Left cardiac atrium (tissue), 4 donors: Measurements from ENCODE around the gene EXOC5. TPM values are rescaled to one million over a fixed set of nuclear protein-coding genes. Genes with fewer than 3 reads are reported as not detected.

ENCODE experiments used
- ATAC-seq, 2 donors: fragments of 200-7000 bp; cut with Tn5 transposase; one replicate each; pipeline ENCODE4 v1.9.1; 2020; ENCODE audit warnings: mild to moderate bottlenecking in 2 of 2, moderate library complexity in 2 of 2
- DNase-seq: peaks from one replicate; pipeline ENCODE4 v3.0.0-alpha.2; 2020
- intact Hi-C, 2 donors: fragments of 100-400 bp; cut with DNase I; formaldehyde crosslinking; loops; one replicate each; pipeline versions ENCODE4 v1.14.1 to v1.15.1; 2022 to 2023
- long read RNA-seq: library from polyadenylated mRNA; unstranded; transcript quantifications from one replicate; pipeline ENCODE4 v2.0.0, GENCODE V29; 2021
- total RNA-seq, 2 donors: library from RNA; stranded (reverse); fragmentation: NEBNext Ultra II Directional; extraction: Animal tissue kit (Norgen Biotek cat#: 25700); gene quantifications; one replicate each; pipeline ENCODE4 v1.2.1, GENCODE V29; 2021
- donor health status: DM: no; HTN: yes; CAD: no.
- donor health status: DM: no; HTN: yes; CAD: no; lungs with severe emphysema.
- donor health status: DM: yes; HTN: yes; CAD: no.
- donor health status: Dilated cardiomyopathy.

EXOC5 gene
- 10 to 100 TPM; 56.0 to 56.5 TPM for total RNA-seq
- long read RNA-seq, full-length matches to known transcripts = 44 of 61 reads
- long read RNA-seq, partial matches to known transcripts = 10 of 61 reads
- long read RNA-seq, other reads (novel, unspliced or antisense) = 7 of 61 reads

- ATAC-seq (peak; percentile 96 to 97), DNase-seq (peak; percentile 93)
- intact Hi-C loops = no loop called here
These were observed at the start of gene EXOC5, which contains the start of gene AP5M1 for GRCh38 chr14:57268161-57269069. EXOC5 (minus strand) TSS chr14:57268905; CDS start chr14:57268648, 257 bp downstream. AP5M1 (plus strand) TSS chr14:57268971; CDS start chr14:57269315, 344 bp downstream.

GRCh38 chr14:57317248-57317833 is 48.6 kb upstream of the EXOC5 start:
- peak; percentile 61 to 63 for ATAC-seq
- peak; percentile 55 for DNase-seq
- intact Hi-C loops = loop anchor here (5.0 to 10.0 kb wide), 2 partner anchors 760 to 823 kb away; no protein-coding TSS in a partner anchor

- no peak for DNase-seq
- ATAC-seq = no peak
- intact Hi-C loops = loop anchor here (5.0 to 10.0 kb wide), 2 partner anchors 757 to 820 kb away; no protein-coding TSS in a partner anchor
These were observed 45.8 kb upstream of the EXOC5 start for GRCh38 chr14:57314396-57315089.

- intact Hi-C loops = no loop called here
- ATAC-seq = no peak
- DNase-seq = no peak
These were observed 34.2 kb upstream of the EXOC5 start for GRCh38 chr14:57302883-57303282.

- intact Hi-C loops = loop anchor here in 1 of 2 donors (10.0 kb wide), 1 partner anchor 85 kb away; no protein-coding TSS in a partner anchor
- ATAC-seq = no peak
- no peak for DNase-seq
These were observed 30.8 kb upstream of the EXOC5 start for GRCh38 chr14:57299511-57299910.

- peak; percentile 66 to 84 for ATAC-seq
These were observed 29.1 kb upstream of the EXOC5 start for GRCh38 chr14:57297852-57298251.

GRCh38 chr14:57295239-57295638 is 26.5 kb upstream of the EXOC5 start:
- no peak for ATAC-seq
- no peak for DNase-seq
- intact Hi-C loops = loop anchor here in 1 of 2 donors (10.0 kb wide), 1 partner anchor 90 kb away; no protein-coding TSS in a partner anchor

More at GRCh38 chr14:57297852-57298251, 29.1 kb upstream of the EXOC5 start:
- no peak for DNase-seq
- intact Hi-C loops = loop anchor here in 1 of 2 donors (10.0 kb wide), 1 partner anchor 87 kb away; no protein-coding TSS in a partner anchor

- ATAC-seq = no peak
- intact Hi-C loops = loop anchor here in 1 of 2 donors (10.0 kb wide), 1 partner anchor 91 kb away; no protein-coding TSS in a partner anchor
- no peak for DNase-seq
These were observed 25.4 kb upstream of the EXOC5 start for GRCh38 chr14:57293866-57294837.

- intact Hi-C loops = loop anchor here in 1 of 2 donors (10.0 kb wide), 1 partner anchor 93 kb away; no protein-coding TSS in a partner anchor
- ATAC-seq (no peak), DNase-seq (no peak)
These were observed 23.3 kb upstream of the EXOC5 start for GRCh38 chr14:57291692-57292647.

- no peak for DNase-seq
- ATAC-seq = no peak
- intact Hi-C loops = loop anchor here in 1 of 2 donors (10.0 kb wide), 1 partner anchor 94 kb away; no protein-coding TSS in a partner anchor
These were observed 22.0 kb upstream of the EXOC5 start for GRCh38 chr14:57290751-57291150.

- intact Hi-C loops = no loop called here
- DNase-seq (no peak), ATAC-seq (no peak)
These were observed 19.0 kb upstream of the EXOC5 start for GRCh38 chr14:57287745-57288144.

GRCh38 chr14:57277062-57277461 is 8.4 kb upstream of the EXOC5 start:
- DNase-seq (no peak), ATAC-seq (no peak)
- intact Hi-C loops = no loop called here

- ATAC-seq (no peak), DNase-seq (no peak)
- intact Hi-C loops = no loop called here
These were observed 6.4 kb upstream of the EXOC5 start for GRCh38 chr14:57275023-57275664.

GRCh38 chr14:57274551-57274950 is 5.8 kb upstream of the EXOC5 start:
- DNase-seq (no peak), ATAC-seq (no peak)
- intact Hi-C loops = no loop called here

GRCh38 chr14:57273236-57273635 is 4.5 kb upstream of the EXOC5 start:
- no peak for DNase-seq
- intact Hi-C loops = no loop called here
- no peak for ATAC-seq

GRCh38 chr14:57266065-57266464 is 2.6 kb downstream of the EXOC5 start:
- no peak for ATAC-seq
- no peak for DNase-seq
- intact Hi-C loops = no loop called here
